B cell (primary cell): ENCODE measurements around the gene HK3.

Experiments
- CTCF ChIP-seq: fragments of 200-600 bp; IDR thresholded peaks from one replicate; pipeline ENCODE4 v1.8.0; 2022; ENCODE audit warnings: antibody characterized with exemption, mild to moderate bottlenecking
- EZH2 ChIP-seq: IDR thresholded peaks from 2 replicates; pipeline ENCODE4 v1.6.1; 2012; ENCODE audit warnings: borderline replicate concordance, low read depth, mild to moderate bottlenecking, moderate library complexity, low read length; ENCODE audit not compliant: insufficient read depth, poor library complexity, severe bottlenecking

GRCh38 chr5:176875783-176876505 is 23.2 kb downstream of the HK3 start:
- TF ChIP-seq CTCF (no peak), EZH2 (no peak)
